HG03108 (cell line): Measurements from ENCODE around the gene ELAVL2.

ENCODE experiments used
- ATAC-seq: cut with Tn5 transposase; IDR thresholded peaks from one replicate; pipeline ENCODE4 v1.9.1; 2021; ENCODE audit warnings: moderate library complexity; ENCODE audit not compliant: unreplicated experiment

Gene ELAVL2

DNA sequence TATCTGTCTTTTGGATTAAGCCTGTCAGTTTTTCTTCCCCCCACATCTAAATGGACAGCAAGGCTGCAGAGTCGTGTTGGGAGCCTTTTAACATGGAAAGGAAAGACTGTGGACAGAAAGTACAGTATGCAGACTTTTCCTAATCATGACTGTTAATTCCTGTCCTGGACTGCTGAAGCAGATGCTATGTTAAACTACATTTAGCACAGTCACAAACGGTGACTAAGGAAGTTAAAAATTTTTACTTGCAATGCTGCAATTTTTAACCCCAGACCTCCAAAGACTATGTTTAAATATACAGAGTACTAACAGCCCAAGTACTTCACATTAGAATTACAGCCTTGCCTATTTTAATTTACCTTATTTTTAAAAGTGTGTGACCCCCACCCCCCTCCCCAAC, 51.8 kb downstream of the ELAVL2 start:
- ATAC-seq: no peak

DNA sequence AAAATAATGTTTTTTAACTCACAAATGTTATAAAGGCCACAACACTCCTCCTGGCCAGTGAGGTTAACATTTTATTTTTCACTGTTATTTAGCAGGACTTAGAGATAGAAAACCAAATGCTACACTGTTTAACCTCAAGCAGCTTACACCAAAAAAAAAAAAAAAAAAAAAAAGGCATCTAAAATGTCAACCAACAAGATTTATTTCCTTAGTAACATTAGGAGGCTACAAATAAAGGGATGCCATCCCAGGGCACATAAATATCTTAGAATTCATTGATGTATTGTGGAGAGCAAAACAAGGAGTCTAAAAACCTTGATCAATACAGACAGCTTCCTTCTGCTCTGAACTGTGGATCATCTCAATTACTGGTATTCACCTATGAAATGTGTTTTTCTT, 53.7 kb downstream of the ELAVL2 start:
- no peak for ATAC-seq

GRCh38 chr9:23771746-23772384, 54.2 kb downstream of the ELAVL2 start:
- ATAC-seq: no peak

DNA sequence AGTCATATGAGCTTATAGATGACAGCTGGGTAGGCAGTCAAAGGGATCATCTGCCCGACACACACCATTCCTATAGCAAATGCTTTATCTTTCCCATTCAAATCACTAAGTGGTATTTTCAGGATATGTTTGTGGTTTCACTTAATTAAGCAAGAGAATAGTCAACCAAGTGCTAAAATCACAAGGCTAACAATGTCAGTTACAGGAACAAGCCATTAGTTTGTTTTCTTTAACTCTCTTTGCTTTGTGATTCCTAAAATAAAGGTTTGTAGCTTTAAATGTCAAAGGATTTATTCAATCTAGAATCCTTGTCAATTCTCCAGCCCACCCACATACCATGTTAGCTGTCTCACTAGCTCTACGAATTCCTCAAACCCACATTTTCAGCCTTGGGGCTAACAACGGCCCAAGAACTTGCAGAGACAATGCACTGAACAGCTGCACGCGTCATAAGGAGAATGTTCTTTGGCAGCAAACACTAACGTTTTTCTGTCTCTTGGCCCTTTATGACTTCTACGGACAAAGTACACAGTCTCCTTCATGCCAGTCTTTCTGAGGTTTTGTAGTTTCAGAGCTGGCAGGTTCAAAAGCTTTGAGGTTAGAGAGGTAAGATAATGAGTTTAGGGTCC, 56.6 kb downstream of the ELAVL2 start:
- ATAC-seq: no peak

DNA sequence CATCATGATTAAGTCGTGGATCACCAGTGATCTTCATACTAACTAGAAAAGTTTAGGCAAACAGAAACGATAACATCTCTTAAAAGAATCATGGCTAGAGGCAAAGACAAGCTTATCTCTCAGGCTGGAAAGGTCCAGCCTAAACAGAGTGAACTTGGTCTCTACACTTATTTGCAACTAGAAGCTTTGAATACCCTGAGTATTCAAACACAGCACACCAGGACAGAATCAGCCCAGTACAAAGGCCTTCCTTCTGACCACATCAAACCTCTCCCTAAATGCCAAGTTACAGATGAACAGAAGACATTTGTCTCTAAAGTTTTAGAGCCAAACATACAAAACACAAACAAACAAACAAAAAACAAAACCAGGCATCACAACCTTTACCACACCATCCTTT, 57.2 kb downstream of the ELAVL2 start:
- ATAC-seq: no peak

GRCh38 chr9:23766613-23767012, 59.4 kb downstream of the ELAVL2 start:
- no peak for ATAC-seq

DNA sequence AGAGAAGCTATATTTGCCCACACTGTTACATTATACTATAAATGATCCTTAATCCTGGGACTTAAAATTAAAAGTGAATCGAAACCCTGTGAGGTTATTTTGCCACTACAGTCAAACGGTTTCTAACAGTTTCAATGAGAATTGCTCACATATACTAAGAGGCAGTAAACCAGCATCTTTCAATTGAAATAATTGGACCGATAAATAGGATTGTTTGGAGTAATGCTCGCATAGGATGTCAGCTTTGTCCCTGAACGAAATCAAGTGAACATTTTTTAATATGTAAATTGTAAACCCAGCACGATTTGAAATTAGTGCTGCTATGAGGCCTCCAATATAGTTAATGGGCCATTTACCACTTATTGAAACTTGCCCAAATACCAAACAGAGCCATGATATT, 60.5 kb downstream of the ELAVL2 start:
- ATAC-seq: no peak

DNA sequence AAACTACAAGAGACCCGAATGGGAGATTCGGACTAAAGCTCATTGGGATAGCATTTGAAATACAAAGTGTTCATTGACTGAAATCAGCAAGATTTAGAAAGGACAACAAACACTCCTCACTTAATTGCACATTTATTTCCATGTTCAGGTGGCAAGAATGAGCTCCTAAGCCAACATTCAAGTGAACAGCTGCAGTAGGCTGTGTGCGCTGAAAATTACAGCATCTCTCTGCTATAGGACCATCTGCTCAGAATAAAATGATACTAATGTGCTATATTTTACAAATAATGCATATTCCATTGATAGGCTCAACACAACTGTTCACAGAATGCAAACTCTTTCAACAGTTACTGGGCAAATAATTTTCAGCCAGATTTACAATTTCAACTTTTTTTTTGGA, 61.8 kb downstream of the ELAVL2 start:
- ATAC-seq: no peak

- no peak for ATAC-seq
Measured at GRCh38 chr9:23754551-23754950, 71.5 kb downstream of the ELAVL2 start.

- no peak for ATAC-seq
Measured at GRCh38 chr9:23752859-23753258, 73.2 kb downstream of the ELAVL2 start.

DNA sequence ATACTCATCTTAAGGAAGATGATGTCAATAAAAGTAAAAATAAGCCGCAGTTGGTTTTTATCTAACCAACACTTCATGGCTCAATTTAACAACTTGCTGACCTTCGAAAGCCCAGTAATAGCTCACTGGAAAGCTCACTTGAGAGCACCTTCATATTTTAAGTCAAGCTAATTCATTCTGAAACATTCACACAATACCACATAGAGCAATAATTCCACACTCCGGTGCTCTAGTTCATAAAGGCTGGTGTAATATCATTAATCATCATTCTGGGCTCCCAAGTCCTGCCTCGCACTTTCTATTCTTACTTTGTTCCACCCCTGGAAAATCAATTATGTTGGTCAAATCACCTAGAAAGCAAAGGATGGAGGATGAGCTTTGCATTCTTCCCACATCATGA, 74.4 kb downstream of the ELAVL2 start:
- no peak for ATAC-seq

DNA sequence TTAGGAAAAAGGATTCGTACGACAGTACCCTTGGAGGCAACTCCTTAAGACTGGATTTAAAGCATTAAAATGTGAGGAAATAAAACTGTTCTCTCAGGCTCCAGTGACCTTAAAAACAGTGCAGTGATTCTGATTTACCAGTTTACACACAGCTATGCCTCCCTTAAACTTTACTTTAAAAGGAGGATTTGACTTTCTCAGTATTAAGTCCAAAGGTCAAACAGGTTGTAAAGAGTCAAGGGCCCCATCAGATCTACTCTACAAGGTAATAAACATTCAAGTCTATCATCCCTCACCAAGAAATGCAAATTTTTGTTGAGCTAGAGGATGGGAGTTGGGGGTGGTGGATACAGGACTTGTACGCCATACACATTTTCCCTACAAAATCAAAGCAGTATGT, 75.2 kb downstream of the ELAVL2 start:
- no peak for ATAC-seq

GRCh38 chr9:23747088-23748075, 78.7 kb downstream of the ELAVL2 start:
- no peak for ATAC-seq

DNA sequence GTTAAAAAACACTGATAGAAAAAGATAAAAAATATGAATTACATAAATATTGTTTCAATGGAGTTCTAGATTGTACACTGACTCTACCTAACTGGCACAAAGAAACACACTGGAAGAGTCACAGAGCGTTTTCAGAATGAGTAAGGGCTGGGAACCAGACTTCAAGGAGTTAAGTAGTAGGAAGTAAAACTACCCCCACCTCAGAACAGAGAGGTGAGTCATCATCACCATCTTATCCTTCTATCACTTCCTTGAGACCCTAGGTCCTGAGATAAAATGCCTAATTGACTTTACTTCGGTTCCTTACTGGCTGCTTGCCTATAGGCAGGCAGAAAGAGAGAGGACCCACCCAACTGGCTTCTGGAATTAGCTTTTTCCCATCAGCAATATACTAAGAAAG, 79.7 kb downstream of the ELAVL2 start:
- no peak for ATAC-seq

GRCh38 chr9:23743036-23743435, 83.0 kb downstream of the ELAVL2 start:
- ATAC-seq: no peak

DNA sequence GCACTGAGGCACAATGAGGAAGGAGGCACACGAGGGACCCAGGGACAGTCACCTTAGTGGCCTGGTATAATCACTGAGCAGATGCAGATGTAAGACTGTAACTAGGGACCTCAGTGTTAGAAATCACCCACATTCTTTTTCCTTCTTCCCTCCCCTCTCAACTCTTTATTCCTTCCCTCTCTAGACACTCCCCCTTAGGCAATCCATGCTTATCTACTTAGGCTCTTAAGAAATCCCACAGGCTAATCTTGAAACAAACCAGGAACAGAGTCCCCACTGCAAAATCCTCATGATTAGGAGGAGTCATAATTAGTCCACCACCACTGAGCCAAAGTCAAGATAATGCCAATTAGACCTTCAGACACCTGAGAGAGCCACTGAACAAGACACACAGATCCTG, 84.7 kb downstream of the ELAVL2 start:
- no peak for ATAC-seq

GRCh38 chr9:23740531-23740930, 85.5 kb downstream of the ELAVL2 start:
- ATAC-seq: no peak

GRCh38 chr9:23739753-23740152, 86.3 kb downstream of the ELAVL2 start:
- ATAC-seq: no peak

DNA sequence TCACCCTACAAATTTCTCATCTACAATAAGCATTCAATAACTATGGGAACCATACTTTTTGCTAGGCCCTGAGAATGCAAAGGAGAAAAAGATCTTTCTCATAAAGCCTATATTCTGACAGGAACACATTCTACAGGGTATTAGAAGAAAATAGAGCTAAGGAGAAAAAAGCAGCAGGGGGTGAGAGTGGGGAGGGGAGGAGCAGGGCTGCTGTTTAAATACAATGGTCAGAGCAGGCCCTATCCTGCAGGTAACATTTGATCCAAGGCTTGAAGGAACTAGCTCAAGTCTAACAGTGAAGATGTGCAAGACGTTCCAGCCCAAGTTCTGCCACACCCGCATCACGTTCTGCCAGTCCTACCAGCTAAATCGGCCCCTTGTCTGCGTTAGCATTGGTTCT, 89.7 kb downstream of the ELAVL2 start:
- no peak for ATAC-seq

DNA sequence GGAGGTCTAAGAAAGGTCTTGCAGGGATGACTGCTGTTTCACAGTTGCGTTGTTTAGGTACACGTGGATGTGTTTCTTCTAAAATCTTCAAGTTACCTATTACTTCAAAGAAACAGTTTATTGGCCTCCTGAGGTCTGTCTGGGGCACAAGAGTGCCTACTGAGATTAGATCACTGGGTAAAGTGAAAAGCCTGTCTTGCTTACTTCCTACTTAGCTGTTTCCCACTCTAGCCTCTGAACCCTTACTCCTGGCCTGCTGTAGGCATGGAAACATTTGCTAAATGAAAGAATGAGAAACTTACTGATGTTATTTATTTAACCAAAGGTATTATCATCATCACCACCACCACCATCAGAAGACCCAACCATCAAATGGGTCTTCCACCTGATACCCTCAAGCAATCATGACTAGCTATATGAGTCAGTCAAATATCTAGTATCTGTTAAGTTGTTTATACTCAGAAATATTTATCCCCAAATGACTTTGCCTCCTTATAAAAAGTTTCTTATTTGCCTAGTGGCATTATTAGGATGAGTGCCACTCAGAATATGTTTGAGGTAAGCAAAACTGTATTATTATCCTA, 92.5 kb downstream of the ELAVL2 start:
- ATAC-seq: no peak

- no peak for ATAC-seq
Measured at GRCh38 chr9:23731353-23731752, 94.7 kb downstream of the ELAVL2 start.

GRCh38 chr9:23730364-23730763, 95.7 kb downstream of the ELAVL2 start:
- no peak for ATAC-seq
